ENCODE measurements around the gene SAMM50.

The SAMM50 gene

DNA sequence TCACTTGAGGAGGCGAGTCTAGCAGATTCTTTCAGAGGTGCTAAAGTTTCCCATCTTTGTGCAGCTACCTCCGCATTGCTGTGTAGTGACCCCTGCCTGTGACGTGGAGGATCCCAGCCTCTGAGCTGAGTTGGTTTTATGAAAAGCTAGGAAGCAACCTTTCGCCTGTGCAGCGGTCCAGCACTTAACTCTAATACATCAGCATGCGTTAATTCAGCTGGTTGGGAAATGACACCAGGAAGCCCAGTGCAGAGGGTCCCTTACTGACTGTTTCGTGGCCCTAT is 8.9 kb upstream of the SAMM50 start:
- no peak for DNase-seq

DNA sequence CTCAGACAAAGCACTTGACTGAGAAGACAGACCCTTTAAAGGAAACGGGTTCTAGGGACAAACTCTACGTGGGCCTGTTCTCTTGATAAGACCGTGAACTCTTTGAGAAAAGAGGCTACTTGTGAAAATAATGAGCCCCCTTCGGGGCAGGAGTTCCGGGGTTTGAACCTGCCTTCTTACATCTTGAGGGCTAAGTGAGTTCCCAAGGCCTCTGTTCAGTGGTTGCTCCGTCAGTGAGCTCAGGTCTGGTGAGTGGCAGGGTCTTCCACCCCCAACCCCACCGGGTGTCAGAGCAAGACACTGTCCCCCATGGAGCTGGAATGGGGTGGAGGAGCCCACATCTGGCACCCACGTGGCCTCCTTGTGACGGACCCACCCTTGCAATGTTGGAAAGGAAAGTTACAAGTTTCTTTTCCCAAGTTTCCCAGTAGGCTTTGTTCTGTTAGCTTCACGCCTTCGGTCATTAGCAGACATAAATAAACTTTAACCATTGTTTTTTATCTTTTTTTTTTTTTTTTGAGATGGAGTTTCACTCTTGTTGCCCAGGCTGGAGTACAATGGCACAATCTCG is 6.3 kb upstream of the SAMM50 start:
- no peak for DNase-seq

DNA sequence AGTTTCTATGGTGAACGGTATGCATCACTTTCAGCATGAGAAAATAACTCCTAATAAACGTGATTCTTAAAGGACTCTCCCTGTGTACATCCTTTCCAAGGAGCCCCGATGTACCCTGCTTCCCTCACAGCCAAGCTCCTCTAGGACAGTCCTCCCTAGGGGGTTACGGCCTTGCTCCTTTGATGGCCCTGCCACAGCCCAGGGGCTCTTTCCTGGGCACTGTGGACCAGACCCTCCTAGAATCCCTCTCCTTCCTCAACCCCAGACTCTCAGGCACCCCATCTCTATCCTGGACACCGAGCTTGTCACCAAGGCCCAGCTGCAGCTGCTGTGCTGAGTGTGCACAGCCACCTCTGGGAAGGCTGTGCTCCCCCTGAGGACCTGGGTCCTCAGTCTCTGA is 3.9 kb upstream of the SAMM50 start:
- DNase-seq: no peak

DNA sequence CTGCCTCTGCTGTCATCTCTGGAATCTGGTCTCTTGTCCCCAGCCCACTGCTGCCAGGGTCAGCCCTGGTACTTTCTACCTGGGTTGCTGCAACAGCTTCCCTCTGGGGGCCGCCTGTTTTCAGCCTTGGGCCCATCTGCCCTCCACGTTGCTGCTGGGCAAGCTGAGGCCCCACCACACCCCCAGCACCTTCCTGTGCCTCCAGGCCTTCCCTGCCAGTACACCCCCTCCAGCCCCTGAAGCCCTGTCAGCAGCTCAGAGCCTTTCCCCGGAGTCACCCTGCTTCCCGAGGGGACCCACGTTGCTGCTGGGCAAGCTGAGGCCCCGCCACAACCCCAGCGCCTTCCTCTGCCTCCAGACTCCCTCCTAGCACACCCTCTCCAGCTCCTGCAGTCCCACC is 3.3 kb upstream of the SAMM50 start:
- no peak for DNase-seq

DNA sequence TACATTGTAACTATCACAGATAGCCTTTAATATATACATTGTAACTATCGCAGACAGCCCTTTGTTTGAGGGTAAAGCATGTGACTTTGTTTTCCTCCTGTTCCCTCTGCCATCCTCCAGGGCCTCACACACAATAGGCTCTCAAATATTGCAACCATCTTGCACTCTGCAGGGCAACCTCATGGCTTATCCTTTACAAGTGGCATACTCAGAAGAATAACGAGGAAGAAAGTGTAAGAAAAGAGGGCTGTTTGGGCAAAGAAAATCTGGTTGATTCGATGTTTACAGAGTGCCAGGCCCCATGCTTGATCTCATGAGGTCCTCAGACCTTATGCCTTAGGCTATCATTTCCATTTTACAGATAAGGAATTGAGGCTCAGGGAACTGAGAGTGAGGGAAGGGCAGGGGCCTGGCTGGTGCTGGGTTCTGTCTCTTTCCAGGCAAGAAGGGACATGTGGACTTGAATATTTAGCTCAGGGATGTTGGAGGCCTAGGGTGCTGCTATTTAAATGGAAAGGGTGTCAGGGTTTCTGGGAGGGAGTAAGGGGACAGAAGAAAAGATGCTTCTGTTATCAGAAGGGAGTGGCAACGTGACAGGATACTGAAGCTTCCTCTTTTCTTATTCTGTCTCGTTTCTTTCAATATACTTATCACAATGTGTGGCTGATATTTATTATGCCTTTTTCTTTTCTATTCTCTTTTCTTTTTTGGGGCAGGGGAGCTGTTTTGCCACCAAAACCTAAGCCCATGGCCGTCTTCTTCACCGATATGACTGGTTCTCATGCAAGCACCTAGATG is 1.1 kb upstream of the SAMM50 start:
- DNase-seq: no peak

DNA sequence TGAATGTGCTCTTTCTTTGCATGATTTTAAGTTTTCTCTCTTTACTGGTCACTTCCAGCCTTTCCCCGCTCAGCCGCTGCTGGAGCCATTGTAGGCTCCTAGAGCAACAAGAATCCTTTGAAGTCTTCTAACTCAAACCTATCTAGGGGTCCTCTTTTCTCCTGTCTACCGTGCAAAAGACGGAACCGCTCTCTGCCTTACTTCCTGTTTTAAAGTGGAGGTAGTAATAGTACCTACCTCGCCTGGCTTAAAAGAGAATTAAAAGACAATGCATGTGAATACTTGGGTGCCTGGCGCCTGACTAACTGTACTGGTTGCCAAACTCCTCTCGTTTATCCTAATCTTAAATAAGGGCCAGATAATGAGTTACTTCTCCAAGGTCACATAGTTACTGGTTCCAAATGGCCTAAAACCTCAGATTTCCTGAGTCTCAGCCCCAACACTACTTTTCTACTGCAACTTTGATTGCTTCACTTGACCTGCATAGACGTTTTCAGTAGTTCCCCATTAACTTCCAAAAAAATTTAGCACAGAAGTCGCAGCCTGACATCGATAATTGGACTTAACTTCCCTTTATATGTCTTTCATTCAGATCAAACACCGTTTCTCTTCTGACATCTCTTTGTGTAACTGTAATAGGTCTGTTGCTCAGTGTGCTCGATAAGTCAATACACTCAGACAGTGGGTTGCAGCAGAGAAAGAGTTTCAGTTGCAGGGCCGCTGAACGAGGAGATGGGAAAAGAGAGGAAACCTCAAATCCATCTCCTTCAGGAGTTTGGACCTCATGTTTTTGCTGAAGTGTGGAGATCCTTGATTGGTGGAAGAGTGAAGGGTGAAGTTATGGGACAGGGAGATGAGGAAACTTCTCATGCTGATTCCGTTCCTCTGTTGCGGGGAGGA is 891 bp downstream of the SAMM50 start:
- DNase-seq: no peak

DNA sequence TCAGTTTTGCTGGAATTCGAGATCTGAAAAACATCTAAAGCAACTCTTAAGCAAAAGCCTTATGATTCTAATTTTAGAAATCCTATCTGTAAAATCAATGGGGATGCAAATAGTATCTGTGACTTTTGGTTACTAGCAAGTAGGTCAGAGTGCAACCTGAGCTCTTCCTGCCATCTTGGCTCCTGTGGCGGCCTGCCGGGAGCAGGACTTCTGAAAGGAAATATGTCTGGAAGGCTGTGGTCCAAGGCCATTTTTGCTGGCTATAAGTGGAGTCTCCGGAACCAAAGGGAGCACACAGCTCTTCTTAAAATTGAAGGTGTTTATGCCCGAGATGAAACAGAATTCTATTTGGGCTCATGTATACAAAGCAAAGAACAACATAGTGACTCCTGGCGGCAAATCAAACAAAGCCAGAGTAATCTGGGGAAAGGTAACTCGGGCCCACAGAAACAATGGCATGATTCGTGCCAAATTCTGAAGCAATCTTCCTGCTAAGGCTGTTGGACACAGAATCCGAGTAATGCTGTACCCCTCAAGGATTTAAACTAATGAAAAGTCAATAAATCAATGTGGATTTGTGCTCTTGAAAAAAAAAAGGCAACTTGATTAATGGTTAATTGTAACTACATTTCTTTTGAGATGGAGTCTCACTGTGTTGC is 1.7 kb downstream of the SAMM50 start:
- DNase-seq: no peak

DNA sequence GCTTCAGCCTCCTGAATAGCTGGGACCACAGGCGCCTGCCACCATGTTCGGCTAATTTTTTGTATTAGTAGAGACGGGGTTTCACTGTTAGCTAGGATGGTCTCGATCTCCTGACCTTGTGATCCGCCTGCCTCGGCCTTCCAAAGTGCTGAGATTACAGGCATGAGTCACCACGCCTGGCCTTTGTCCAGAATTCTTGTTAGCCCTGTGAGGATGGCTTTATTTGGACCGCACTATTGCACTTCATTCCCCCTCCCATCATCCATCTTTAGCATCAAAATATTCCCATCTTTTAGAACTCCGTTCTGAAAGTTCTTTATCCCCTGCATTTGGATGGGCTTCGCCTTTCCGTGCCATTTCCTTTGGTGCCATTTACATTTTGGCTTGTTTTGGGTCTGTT is 2.6 kb downstream of the SAMM50 start:
- no peak for DNase-seq

DNA sequence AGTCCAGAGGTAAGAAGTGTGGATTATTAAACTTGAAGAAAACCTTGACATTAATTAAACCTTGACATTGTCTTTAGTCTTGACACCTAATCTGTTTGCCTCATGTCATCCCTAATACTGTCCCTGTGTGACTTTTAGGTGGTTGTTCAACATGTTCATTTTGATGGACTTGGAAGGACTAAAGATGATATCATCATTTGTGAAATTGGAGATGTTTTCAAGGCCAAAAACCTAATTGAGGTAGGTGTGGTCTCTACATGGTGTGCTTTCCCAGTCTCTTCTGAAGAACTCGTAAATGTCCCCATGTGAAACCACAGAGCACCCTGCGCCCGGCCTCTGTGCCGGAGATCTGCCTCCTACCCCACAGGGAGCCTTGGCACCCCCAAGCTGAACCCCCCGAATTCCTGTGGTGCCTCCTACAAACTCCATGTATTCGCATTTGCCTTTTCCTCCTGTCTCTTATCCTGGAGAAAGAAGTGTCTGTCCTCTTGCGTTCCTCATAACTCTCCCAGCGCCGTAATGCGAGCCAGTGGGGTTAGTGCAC is 9.1 kb downstream of the SAMM50 start:
- DNase-seq: no peak

DNA sequence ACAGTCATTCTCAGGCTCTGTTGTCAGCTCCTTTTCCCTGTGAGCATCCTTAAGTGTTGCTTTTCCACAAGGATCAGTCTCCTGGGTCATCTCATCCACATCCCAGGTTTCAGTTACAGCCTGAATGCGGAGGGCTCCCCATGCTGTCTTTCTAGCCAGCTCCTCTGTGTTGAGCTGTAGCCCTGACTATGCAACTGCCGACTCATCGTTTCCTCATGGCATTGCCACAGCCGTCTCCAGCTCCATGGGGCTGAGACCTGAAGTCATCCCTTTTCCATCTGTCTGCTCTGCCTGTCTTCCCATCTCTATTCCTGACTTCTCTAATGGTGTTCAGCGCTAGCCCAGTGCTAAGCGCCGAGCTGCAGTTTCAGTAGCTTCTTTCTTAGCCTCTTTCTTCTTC is 11.8 kb downstream of the SAMM50 start:
- no peak for DNase-seq

DNA sequence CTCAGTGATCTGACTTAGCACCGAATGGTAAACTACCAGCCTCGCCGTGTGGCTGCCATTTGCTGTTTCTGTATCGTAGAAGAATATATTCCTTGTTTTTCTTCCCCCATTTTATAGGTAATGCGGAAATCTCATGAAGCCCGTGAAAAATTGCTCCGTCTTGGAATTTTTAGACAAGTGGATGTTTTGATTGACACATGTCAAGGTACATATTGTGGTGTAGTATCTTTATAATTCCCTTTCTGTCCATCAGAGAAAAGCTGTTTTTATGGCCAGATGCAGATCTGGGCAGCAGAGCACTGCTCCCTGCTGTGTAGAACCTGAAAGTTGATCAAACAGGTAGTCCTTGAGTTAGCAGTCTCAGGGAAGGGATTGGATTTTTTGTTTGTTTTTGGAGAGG is 13.4 kb downstream of the SAMM50 start:
- no peak for DNase-seq

DNA sequence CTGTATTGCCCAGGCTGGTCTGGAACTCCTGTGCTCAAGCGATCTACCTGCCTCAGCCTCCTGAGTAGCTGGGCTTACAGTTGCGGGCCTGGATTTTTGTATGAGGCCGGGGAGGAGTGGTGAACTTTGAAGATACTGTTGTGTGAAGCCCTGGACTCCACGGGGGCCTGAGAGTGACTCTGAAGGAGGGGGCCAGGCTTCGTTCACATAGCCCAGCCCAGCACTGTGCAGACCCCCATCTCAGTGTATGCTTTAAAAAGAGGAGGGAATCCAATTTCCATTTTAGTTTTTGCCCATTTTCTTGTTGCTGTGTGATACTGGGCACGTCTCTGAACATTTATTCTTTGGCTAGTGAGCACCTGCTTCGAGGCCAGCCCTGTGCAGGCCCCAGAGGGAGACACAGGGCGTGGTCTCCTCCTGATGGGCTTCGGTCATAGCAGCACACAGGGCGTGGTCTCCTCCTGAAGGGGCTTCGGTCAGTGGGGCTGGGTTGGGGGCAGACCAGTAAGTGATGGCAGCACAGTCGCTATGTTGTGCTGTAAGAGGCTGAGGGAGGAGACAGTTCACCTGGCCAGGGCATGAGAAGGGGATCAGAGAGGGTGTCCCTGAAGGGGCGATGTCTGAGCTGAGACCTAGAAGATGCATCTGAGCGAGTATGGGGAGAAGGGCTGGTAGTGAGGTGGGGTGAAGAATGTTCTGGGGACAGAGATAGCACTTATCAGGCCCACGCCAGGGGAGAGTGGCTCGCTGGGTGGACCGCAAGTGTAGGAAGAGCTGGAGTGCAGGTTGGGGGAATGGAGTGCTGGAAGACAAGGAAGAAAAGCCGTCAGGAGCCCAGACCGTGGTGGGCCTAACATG is 14.0 kb downstream of the SAMM50 start:
- no peak for DNase-seq

DNA sequence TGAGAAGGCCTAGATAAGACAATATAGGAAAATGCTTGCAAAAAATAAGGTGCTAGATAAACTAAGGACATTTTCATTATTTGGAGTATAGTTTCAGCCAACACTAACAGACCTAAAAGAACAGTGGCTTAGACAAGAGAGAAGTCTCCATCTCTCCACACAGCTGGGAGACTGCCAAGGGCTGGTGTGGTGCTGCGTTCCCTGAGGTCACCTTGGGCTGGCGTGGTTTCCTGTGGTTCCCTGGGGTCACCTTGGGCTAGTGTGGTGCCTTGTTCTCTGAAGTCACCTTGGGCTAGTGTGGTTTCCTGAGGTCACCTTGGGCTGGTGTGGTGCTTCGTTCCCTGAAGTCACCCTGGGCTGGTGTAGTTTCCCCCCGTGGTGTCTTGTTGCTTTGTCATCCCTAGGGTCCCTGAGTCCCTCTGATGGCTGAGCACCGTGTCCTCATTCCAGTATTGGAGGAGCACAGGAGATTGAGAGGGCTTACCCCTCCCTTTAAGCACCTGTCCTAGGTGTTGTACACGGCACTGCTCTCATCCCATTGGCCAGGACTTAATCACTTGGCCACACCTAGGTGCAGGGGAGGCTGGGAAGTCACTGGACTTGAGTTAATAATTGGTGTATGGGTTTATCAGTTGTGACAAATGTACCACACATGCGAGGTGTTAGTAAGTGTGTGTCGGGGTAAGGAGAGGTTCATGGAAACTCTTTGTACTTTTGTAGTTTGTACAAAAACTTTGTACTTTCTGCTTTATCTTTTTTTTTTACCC is 14.9 kb downstream of the SAMM50 start:
- DNase-seq: no peak

DNA sequence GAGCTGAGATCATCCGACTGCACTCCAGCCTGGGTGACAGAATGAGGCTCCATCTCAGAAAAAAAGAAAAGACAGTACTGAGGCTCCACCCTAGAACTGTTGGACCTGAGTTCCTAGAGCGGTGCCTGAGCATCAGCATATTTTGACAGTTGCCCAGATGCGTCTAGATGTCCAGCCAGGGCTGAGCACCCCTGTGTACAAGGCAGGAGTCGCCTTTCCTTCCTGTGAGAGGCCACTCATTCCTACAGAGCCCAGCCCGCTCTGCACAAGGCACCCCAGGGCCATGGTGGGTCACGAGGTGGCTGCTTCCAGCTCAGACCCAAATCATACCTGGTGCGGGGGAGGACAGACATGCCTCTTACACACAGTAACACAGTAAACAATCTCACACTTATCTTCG is 15.9 kb downstream of the SAMM50 start:
- DNase-seq: no peak

DNA sequence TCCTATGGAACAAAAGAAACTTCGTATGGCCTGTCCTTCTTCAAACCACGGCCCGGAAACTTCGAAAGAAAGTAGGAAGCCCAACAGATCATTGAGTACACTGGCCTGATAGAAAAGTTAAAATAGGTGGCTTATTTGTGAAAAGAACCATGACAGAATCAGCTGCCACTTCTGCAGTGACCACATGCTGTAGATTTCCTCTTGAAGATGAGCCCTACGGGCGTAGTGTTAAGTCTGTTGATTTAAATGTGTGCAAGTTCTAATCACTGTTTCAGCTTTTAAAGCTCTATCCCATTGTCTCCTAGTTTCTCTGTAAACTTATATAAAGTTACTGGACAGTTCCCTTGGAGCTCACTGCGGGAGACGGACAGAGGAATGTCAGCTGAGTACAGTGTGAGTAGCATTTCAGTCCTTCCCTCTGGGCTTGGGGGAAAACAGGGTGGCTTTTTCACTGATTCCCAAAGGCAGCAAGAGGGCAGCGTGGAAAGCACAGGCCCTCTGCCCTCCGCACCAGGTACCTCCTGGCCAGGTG is 17.8 kb downstream of the SAMM50 start:
- no peak for DNase-seq

DNA sequence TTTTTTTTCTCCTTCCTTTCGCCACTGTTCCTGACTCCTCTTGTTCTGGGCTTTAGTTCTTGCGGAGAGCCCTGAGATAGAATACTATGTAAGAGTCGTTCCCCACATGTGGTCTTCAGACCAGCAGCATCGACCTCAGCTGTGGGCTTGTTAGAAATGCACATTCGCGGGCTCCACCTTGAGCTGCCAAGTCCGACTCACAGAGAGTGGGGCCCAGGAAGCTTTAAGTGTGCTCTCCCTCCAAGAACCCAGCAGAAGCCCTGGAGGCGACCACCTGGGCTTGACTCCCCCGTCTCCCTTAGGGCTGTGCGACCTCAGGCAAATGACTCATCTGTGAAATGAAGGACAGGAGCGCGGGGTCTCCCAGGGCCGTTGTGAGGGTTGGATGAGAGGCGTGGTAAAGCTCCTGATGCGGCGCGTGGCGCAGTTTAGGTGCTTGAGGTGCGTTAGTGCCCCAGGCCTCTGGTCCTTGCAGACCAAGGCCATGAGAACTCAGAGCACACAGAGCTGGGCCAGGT is 18.8 kb downstream of the SAMM50 start:
- DNase-seq: no peak

DNA sequence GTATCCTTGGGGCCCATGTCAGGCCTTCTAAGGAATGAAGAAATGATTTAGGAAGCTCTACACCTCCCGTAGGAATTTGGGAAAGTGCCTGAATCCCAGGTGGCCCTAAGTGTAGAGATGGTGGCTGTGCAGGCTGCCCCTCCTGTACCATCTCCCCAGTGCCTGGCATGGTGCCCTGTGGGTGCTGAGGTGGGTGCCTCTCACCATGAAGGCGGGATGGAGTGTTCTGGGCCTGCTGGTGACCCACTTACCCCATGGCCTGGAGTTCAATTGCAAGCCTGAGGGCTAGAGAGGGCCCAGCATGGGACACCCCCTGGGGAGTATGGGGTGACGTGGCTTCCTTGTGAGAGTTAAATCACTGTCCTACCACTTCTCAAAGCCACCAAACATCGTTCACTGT is 19.8 kb downstream of the SAMM50 start:
- DNase-seq: no peak

DNA sequence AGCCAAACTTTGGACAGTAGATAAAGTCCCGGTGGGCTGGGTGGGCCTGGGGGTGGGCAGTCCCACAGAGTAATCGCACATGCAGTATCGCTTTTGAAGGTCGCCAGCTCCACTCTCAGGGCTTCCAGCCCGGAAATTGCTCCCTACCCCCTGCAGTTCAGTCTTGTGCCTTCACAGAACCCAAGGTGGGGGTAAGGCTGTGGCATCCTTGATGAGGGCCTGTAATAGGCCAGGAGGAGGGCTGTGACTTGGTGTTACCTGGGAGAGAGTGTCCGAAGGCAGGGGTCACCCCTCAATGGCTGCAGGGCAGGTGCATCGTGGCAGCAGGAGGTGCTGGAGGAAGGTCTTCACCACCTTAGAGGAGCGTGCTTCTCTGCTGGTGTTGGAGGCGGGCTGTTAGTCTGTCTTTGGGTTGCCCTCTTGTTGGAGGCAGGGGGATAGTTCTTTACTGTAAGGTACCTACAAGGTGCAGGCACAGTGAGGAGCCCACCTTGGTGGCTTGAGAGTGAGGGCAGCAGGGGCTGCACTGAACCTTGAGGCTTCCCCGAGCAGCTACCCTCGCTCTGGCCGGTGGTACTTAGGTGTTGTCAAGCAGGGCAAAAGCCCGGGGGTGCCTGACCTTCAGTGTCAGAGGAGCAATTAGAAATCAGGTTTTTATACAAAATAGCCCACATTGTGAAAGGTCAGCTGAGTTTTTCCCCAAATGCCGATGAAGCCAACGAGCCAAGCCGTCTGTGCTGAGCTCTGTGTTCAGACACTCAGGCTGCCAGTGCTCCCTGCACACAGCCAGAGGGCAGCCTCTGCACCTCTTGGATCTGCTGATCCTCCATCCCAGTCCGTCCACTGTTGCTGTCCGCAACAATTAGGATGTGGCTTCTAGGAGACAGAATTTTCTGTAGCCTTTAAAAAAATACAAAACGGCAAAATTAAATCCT is 21.9 kb downstream of the SAMM50 start:
- DNase-seq: no peak

DNA sequence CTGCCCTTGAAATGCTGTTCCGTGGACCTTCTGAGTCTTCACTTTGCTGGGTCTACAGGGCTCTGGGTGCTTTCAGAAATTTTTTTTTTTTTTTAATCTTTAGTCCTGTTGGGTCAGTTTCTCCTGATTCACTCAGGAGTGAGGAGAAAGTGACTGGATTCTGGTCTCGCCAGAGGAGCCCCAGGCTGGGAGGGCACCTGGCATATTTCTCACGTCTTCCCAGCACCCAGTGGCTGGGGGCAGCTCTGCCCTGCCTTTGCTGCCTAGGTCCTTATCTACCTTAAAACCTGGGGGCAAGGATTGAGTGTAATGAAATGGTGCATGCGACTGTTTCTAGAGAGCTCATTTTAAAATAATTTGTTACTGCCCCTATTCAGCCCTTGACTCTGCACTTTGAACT is 23.3 kb downstream of the SAMM50 start:
- no peak for DNase-seq

DNA sequence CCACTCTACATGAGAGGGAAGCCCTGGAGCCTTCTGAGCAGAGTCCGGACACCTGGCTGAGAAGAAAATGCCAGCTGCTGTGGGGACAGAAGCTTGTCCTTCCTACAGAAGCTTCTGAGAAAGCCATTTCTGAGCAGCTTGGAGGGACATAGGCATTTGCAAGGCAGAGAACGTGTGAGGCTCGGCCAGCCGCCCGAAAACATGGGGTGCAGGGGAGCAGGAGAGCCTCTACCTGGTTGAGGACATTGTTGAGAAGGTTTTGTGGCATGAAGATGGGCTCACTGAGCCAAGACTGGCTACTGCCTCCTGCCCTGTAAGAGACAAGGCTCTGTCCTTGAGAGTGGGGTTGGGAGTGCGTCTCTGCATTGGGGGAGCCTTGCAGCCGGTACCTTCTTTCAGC is 25.3 kb downstream of the SAMM50 start:
- no peak for DNase-seq
